Hepatocyte (in vitro differentiated cells): ENCODE measurements around the gene RAP2B.

ENCODE experiments used
- EZH2phosphoT487 ChIP-seq: fragments of 200-600 bp; sonication (generic); IDR thresholded peaks from one replicate; pipeline ENCODE4 v1.6.1; 2018; ENCODE audit warnings: antibody characterized with exemption, mild to moderate bottlenecking, low read depth, moderate library complexity; ENCODE audit not compliant: unreplicated experiment, severe bottlenecking
- TF ChIP-seq, protein P1 (sequence below): fragments of 200-600 bp; sonication (generic); IDR thresholded peaks from 2 replicates; pipeline ENCODE4 v1.5.1; 2016; ENCODE audit warnings: antibody characterized with exemption, mild to moderate bottlenecking; ENCODE audit not compliant: poor library complexity

DNA sequence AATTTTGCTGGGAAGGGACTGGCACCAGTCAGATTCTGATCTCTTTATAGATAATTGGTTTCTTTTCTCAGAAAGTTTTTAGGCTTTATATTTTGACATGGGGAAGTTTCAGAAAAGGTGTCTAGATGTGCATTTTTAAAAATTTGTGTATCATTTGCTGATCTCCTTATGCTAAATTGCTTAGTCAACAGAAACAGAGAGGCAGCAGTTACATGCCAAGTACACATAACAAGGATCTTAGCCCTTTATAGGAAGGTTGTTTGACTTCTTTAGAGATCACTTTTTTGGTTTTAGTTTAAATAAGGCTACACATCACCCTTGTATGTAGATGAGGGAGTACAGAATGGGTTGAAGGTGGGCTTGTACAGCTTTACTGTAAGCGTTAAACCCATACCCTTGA is 53.5 kb downstream of the RAP2B start:
- TF ChIP-seq, protein P1, sequence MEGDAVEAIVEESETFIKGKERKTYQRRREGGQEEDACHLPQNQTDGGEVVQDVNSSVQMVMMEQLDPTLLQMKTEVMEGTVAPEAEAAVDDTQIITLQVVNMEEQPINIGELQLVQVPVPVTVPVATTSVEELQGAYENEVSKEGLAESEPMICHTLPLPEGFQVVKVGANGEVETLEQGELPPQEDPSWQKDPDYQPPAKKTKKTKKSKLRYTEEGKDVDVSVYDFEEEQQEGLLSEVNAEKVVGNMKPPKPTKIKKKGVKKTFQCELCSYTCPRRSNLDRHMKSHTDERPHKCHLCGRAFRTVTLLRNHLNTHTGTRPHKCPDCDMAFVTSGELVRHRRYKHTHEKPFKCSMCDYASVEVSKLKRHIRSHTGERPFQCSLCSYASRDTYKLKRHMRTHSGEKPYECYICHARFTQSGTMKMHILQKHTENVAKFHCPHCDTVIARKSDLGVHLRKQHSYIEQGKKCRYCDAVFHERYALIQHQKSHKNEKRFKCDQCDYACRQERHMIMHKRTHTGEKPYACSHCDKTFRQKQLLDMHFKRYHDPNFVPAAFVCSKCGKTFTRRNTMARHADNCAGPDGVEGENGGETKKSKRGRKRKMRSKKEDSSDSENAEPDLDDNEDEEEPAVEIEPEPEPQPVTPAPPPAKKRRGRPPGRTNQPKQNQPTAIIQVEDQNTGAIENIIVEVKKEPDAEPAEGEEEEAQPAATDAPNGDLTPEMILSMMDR: no peak
- no peak for TF ChIP-seq EZH2phosphoT487
